Adrenal gland (tissue), 12 donors: ENCODE measurements around the gene UBR3. TPM values are rescaled to one million over a fixed set of nuclear protein-coding genes. Genes with fewer than 3 reads are reported as not detected.

Experiments used
- DNase-seq, 7 donors: peaks; one replicate each; pipeline ENCODE4 v3.0.0-alpha.2; 2019 to 2020
- H3K27ac ChIP-seq, 5 donors: fragments of 200-600 bp; sonication (generic) in 4 of 5; 1 replicate in 3 of 5; 2 replicates in 2 of 5; pipeline versions ENCODE4 v1.5.1 to v1.8.0; 2016 to 2020; ENCODE audit warnings: mild to moderate bottlenecking in 1 of 5
- H3K27me3 ChIP-seq: fragments of 200-600 bp; 2 replicates; pipeline ENCODE4 v1.8.0; 2021
- H3K36me3 ChIP-seq, 2 donors: fragments of 200-600 bp; replicated peaks in 1 of 2; 1 replicate in 1 of 2; 2 replicates in 1 of 2; pipeline versions ENCODE4 v1.5.1 to v1.8.0; 2018 to 2022
- H3K4me1 ChIP-seq, 2 donors: fragments of 200-600 bp; replicated peaks in 1 of 2; 1 replicate in 1 of 2; 2 replicates in 1 of 2; pipeline versions ENCODE4 v1.5.1 to v1.8.0; 2018 to 2021
- H3K4me3 ChIP-seq, 4 donors: fragments of 200-600 bp; sonication (generic) in 3 of 4; one replicate each; pipeline ENCODE4 v1.5.1; 2016 to 2018
- H3K9me3 ChIP-seq, 3 donors: fragments of 200-600 bp; sonication (generic) in 1 of 3; replicated peaks in 1 of 3; 1 replicate in 2 of 3; 2 replicates in 1 of 3; pipeline versions ENCODE4 v1.5.1 to v1.8.0; 2016 to 2021
- CTCF ChIP-seq, 6 experiments: fragments of 450-650 bp in 4 of 6; fragments of 200-600 bp in 2 of 6; sonication (generic) in 1 of 6; IDR thresholded peaks; 1 replicate in 5 of 6; 2 replicates in 1 of 6; pipeline versions ENCODE4 v1.5.1 to v1.8.0; 2016 to 2021; ENCODE audit warnings: antibody characterized with exemption in 6 of 6, mild to moderate bottlenecking in 2 of 6, moderate library complexity in 1 of 6
- POLR2A ChIP-seq, 2 donors: fragments of 450-650 bp; IDR thresholded peaks; one replicate each; pipeline ENCODE4 v1.6.1; 2017; ENCODE audit warnings: antibody characterized with exemption in 2 of 2, mild to moderate bottlenecking in 2 of 2, moderate library complexity in 1 of 2
- WGBS, 4 donors: extraction: QIAGEN DNeasy Blood & Tissue Kit in 2 of 4; methylation state at CpG; one replicate each; pipeline versions ENCODE4 v1.1.5 to v1.1.7; 2013 to 2017; 5-methylcytosine and 5-hydroxymethylcytosine counted together
- intact Hi-C, 2 donors: fragments of 100-400 bp; cut with DNase I; formaldehyde crosslinking; loops; one replicate each; pipeline versions ENCODE4 v1.14.1 to v1.15.0; 2022 to 2023
- polyA plus RNA-seq, 3 donors: library from polyadenylated mRNA; stranded (reverse); fragments of 200-250 nt in 2 of 3; fragments of 350-450 nt in 1 of 3; fragmentation: Illumina TruSeq in 1 of 3; extraction: RNeasy Lipid Tissue Mini Kit (QIAGEN cat#74804) in 1 of 3; gene quantifications; one replicate each; pipeline ENCODE4 v1.2.3, GENCODE V29; 2013 to 2014
- total RNA-seq, 9 donors: library from RNA; depleted of rRNA in 4 of 9; stranded (reverse); fragments of >200 nt in 4 of 9; fragments of 120-200 nt in 1 of 9; fragmentation: NEBNext Ultra II Directional in 1 of 9; extraction: Animal tissue kit (Norgen Biotek cat#: 25700) in 1 of 9; gene quantifications; one replicate each; pipeline versions ENCODE4 v1.1.0 to v1.2.4, GENCODE V29; 2013 to 2023
- donor health status: healthy with polysubstance abuse.
- donor health status: Bipolar disorder and iron deficiency.
- donor health status: DM: yes; HTN: yes; CAD: no.
- donor health status: DM: no; HTN: no; CAD: no.
- donor health status: DM: no; HTN: no; CAD: no.
- donor health status: DM: yes; HTN: yes; CAD: no.

The UBR3 gene
- total and polyA plus RNA-seq, 12 donors, result 25.5 to 85.7 (median 62.8) TPM

- Histone ChIP-seq H3K4me3 (no peak overlapping the region), H3K4me1 (peaks cover 5 to 15% of the 10 kb centered on the region in 2 donors), H3K36me3 (no peaks in the 10 kb centered on the region), H3K27me3 (no peaks in the 10 kb centered on the region), H3K9me3 (no peaks in the 10 kb centered on the region), H3K27ac (no peak overlapping the region)
- no peak for DNase-seq
- intact Hi-C loops, result loop anchor here in 1 of 2 donors (10.0 kb wide), 1 partner anchor 62 kb away; the partner anchor contains the start of genes METTL5 and UBR3
- TF ChIP-seq POLR2A (IDR thresholded peaks at IDR 0.05), result no peak
- no peak for TF ChIP-seq CTCF (IDR thresholded peaks at IDR 0.05)
- WGBS, 4 donors, result 47 to 62% (median 57%) methylated on average over 1 of the region's 1 CpG
Observed at GRCh38 chr2:169887120-169887519, 59.9 kb downstream of the UBR3 start.

DNA sequence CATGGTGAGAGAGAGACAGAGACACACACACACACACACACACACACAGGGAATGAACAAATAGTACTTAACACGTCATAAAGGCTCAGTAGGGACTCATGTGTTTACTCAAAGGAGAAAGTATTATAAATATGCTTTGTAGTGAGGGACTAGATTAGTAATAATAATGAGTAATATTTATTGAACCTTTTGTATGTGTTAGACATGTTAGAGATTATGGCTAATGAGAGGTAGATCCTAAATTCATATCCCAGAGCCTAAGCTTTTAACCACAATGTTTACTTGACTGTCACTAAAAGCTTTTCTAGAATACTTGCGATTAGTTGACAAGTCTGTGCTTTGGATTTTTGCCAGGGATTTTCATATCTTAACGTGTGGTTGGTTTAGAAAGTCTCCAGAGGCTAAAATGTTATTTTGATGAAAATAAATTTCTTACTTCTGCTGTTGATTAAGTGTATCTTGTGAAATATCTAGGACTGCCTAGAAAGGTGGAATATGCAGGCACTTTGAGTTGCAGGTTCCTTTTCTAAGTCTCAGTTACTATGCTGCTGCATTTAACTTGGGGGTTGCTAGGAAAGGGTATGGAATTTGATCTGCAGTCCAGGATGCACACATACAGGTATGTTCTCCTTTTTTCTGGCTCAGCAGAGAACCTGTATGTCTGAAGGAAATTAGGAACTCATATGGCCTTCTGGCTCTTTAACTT is 64.5 kb downstream of the UBR3 start:
- Histone ChIP-seq H3K27ac (no peak overlapping the region), H3K36me3 (peaks cover 0 to 10% of the 10 kb centered on the region in 2 donors), H3K9me3 (no peaks in the 10 kb centered on the region), H3K27me3 (no peaks in the 10 kb centered on the region), H3K4me3 (no peak overlapping the region), H3K4me1 (peaks cover 5 to 14% of the 10 kb centered on the region in 2 donors)
- TF ChIP-seq POLR2A (IDR thresholded peaks at IDR 0.05) (no peak), CTCF (IDR thresholded peaks at IDR 0.05) (no peak)
- intact Hi-C loops, result no loop called here
- DNase-seq, result no peak
- 39 to 50% (median 41%) methylated on average over 3 of the region's 3 CpGs for WGBS, 4 donors

DNA sequence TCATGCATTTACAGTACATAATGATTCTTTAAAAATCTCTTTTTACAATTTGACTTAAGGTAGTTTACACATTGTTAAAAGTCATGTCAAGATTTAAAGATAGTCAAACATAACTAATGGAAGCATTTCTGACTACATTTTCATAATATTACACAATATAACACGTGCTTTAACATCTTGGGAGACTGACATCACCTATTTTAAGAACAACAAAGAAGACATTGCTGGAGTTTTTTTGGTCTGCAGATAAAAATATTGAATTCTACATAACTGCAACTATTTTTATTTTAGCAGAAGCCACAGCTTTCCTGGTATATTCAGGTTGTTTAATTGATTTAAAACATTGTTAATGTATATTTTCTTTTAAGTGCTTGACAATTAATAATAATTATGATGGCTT is 65.7 kb downstream of the UBR3 start:
- TF ChIP-seq CTCF (IDR thresholded peaks at IDR 0.05), result no peak
- no peak for TF ChIP-seq POLR2A (IDR thresholded peaks at IDR 0.05)
- H3K27me3 ChIP-seq, result no peaks in the 10 kb centered on the region
- 56 to 79% (median 62%) methylated on average over 1 of the region's 1 CpG for WGBS, 4 donors
- no peak for DNase-seq
- H3K27ac ChIP-seq, result no peak overlapping the region
- no peak overlapping the region for H3K4me3 ChIP-seq
- no peaks in the 10 kb centered on the region for H3K9me3 ChIP-seq
- peaks cover 0 to 10% of the 10 kb centered on the region in 2 donors for H3K36me3 ChIP-seq
- intact Hi-C loops, result no loop called here
- peaks cover 5 to 6% of the 10 kb centered on the region in 2 donors for H3K4me1 ChIP-seq

- no peak for TF ChIP-seq CTCF (IDR thresholded peaks at IDR 0.05)
- TF ChIP-seq POLR2A (IDR thresholded peaks at IDR 0.05), result no peak
- Histone ChIP-seq H3K27ac (no peak overlapping the region), H3K9me3 (no peaks in the 10 kb centered on the region), H3K4me1 (peaks cover 5 to 6% of the 10 kb centered on the region in 2 donors), H3K4me3 (no peak overlapping the region), H3K36me3 (peaks cover 0 to 10% of the 10 kb centered on the region in 2 donors), H3K27me3 (no peaks in the 10 kb centered on the region)
- DNase-seq, result no peak
- WGBS, 4 donors, result 95 to 100% (median 98%) methylated on average over 3 of the region's 3 CpGs
- intact Hi-C loops, result no loop called here
Observed at GRCh38 chr2:169895294-169895985, 68.2 kb downstream of the UBR3 start.
